ENCODE results near the gene SGK2.

DNA sequence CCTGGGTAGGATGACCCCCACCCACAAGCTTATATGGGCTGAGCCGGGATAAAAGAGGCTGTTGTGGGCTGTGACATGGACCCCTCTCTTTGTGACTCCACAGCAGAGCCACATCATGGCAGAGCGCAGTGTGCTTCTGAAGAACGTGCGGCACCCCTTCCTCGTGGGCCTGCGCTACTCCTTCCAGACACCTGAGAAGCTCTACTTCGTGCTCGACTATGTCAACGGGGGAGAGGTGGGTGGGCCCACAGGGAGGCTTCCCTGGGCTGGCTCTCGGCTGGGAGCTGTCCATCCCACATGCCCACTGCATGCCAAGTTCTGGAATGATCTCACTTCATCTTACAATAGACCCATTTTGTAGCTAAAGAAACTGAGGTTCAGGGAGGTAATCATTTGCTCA is 10.5 kb downstream of the SGK2 start:
- TF ChIP-seq EZH2phosphoT487 (IDR thresholded peaks at IDR 0.05; ENCODE audit: insufficient read depth, low read depth) (no peak), EZH2 (IDR thresholded peaks at IDR 0.05; ENCODE audit: insufficient read depth, poor library complexity, severe bottlenecking) (no peak)

All from GM23248 (cell line).